ENCODE results near the gene WFDC10A.
"Not testable (repeated sequence)": the region's sequence is repeated elsewhere in the genome, so short reads cannot be mapped to it uniquely, and the experiment has no call there.

The WFDC10A gene

DNA sequence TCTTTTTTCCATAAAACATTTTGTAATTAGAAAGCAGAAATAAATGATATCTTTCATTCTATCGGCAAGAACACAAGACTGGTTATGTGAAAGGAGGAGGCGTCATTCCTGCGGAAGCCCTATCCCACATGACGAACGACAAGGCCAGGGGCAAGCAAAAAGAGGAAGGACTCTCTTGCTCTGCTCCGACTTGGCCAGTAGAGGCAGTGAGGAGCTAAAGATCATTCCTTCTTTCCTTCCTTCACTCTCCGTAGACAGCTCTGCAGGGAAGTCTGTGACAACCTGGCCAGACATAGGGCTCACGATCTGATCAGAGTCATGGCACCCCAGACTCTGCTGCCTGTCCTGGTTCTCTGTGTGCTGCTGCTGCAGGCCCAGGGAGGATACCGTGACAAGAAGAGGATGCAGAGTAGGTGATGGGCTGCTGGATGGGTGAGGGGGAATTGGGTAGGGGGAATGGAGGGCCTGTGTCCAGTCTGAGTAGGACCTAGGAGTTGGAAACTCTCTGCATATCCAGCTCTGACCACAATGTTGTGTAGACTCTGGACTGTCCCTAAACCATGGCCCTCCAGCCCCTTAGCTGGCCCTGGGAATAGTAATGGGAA is at the start of gene WFDC10A:
TSS of gene WFDC10A (plus strand) at position 244 of the 605 bp plus-strand sequence. CDS start at position 319, 75 bp downstream.
- DNase-seq: no peak

GRCh38 chr20:45581702-45582101 is 47.8 kb upstream of the WFDC10A start:
- DNase-seq: no peak

- no peak for DNase-seq
Measured at GRCh38 chr20:45583502-45583901, 46.0 kb upstream of the WFDC10A start.

DNA sequence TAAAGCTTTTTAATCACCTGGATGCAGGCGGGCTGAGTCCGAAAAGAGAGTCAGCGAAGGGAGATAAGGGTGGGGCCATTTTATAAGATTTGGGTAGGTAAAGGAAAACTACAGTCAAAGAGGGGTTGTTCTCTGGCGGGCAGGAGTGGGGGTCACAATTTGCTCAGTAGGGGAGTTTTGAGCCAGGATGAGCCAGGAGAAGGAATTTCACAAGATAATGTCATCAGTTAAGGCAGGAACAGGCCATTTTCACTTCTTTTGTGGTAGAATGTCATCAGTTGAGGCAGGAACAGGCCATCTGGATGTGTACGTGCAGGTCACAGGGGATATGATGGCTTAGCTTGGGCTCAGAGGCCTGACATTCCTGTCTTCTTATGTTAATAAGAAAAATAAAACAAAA is 45.2 kb upstream of the WFDC10A start:
- DNase-seq: not testable (repeated sequence)

DNA sequence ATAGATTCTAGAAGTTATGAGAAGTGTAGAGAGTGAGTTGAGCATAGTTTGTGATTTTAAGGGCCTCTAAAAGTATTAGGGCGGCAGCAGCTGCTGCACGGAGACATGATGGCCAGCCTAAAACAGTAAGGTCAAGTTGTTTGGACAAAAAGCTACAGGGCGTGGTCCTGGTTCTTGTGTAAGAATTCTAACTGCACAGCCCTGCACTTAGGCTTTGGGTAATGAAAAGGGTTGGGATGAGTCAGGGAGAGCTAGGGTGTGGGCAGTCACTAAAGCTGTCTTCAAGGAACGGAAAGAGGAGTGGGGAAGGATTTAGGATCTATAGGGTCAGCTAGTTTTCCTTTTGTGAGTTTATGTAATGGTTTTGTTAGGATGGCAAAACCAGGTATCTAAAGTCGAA is 43.6 kb upstream of the WFDC10A start:
- DNase-seq: not testable (repeated sequence)

DNA sequence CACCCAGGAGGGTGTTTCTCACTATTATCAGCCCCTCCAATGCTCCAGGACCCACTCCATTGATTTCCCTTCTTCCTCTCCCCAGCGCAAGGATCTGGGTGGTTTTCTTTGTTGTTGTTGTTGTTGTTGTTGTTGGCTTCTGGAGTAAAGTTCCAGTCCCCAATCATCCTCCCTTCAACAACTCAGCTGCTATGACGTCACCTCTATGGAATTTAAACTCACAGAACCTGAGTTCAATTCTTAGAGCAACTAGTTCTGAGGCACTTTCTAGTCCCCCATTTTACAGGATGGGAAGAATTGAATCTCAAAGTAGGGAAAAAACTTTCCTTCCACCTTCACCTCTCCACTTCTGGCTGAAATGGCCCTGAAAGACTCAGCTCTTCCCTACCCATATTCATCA is 40.7 kb upstream of the WFDC10A start:
- no peak for DNase-seq

GRCh38 chr20:45589725-45590124 is 39.8 kb upstream of the WFDC10A start:
- no peak for DNase-seq

- no peak for DNase-seq
Measured at GRCh38 chr20:45592574-45593189, 36.9 kb upstream of the WFDC10A start.

DNA sequence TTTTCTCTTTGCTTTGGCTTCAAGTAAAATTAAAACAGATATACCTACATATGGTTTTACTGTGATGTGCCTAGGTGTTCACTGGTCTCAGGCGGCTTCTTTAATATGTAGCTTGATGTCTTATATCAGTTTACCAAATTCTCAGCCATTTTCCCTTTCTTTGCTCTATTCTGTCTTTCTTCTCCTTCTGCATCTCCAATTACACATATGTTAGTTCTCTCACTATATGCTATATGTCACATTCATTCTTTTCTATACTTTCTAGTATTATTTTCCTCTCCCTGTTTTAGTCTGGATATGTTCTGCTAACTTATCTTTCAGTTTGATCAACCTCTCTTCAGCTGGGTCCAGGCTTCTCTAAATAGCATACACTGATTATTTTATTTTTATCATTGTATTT is 36.0 kb upstream of the WFDC10A start:
- DNase-seq: no peak

- no peak for DNase-seq
Measured at GRCh38 chr20:45595235-45595634, 34.3 kb upstream of the WFDC10A start.

DNA sequence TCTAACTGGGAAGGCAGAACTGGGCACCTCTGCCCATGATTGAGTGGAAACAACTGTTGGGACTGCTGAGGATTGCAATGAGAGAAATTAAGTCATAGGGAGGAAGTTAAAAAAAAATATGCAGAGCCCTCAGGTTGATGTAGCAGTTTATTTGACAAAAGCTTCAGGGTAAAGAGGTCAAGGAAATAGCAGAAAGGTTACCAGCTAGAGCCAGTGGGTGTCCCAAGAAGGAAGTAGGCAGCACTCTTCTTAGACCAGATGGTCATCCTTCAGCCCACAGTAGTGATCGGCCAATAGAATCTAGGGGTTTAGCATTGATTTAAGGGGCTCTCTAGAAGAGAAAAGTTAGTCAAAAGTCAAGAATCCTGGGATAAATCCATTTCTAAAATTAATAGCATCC is 21.7 kb upstream of the WFDC10A start:
- DNase-seq: no peak

GRCh38 chr20:45611054-45611453 is 18.5 kb upstream of the WFDC10A start:
- DNase-seq: no peak

DNA sequence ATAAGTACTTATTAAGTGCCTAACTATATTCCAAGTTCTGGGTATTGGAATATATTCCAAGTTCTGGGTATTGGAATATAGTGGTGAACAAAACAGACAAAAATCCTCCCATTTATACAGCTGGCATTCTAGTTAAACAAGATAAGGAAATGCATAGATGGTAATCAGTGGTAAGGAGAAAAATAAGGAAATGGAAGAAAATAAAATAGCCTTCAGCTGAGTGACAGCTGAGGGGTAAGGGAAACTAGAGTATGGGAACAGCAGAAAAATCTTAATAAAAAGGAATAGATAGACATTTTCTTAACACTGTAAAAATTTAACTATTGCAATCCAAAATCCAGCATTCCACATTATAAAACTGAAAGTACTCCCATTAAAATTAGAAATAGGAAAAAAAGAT is 17.2 kb upstream of the WFDC10A start:
- DNase-seq: no peak

DNA sequence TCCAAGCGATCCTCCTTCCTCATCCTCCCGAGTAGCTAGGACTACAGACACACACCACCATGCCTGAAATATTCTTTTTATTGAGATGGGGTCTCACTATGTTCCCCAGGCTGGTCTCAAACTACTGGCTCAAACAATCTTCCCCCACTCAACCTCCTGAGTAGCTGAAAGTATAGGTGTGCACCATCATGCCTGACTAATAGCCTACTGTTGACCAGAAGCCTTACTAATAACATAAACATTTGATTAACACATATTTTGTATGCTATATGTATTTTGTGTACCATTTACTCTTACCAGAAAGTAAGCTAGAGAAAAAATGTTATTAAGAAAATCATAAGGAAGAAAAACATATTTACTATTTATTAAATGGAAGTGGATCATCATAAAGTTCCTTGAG is 11.9 kb upstream of the WFDC10A start:
- DNase-seq: no peak

GRCh38 chr20:45621593-45621992 is 7.9 kb upstream of the WFDC10A start:
- no peak for DNase-seq

DNA sequence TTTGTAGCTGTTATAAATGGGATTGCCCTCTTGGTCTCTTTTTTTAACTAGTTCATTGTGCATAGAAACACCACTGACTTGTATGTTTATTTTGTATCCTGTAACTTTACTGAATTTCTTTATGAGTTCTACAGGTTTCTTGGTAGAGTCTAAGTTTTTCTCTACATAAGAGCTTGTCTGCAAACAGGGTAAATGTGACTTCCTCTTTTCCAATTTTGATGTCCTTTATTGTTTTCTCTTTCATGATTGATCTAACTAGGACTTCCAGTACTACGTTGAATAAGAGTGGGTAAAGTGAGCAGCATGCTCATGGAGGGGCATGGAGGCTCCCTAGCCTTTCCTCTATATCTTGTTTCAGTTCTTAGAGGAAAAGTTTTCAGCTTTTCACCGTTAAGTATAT is 3.0 kb upstream of the WFDC10A start:
- DNase-seq: no peak

- DNase-seq: no peak
Measured at GRCh38 chr20:45630371-45630770, 832 bp downstream of the WFDC10A start.

DNA sequence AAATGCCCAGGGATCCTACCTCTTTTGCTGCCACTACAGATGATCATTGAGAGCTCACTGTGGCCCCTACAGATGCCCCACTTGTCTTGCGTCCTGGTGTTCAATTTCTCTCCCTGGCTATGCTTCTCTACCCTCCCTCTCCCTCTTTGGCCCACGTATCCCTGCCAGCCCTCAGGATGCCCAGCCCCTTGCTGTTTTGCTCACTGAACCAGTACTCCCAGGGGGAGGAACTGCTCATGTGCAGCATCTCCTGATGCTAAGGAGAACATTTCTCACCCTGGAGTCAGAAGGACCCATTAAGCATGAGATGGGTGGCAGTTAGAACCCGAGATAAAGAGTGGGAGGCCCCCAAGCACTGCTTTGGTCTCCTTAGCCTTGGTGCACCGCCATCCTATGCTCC is 1.6 kb downstream of the WFDC10A start, which contains the start of gene WFDC9:
TSS of gene WFDC9 (minus strand) at position 101 of the 400 bp plus-strand sequence. CDS start 21,103 bp downstream, outside the sequence.
- no peak for DNase-seq

DNA sequence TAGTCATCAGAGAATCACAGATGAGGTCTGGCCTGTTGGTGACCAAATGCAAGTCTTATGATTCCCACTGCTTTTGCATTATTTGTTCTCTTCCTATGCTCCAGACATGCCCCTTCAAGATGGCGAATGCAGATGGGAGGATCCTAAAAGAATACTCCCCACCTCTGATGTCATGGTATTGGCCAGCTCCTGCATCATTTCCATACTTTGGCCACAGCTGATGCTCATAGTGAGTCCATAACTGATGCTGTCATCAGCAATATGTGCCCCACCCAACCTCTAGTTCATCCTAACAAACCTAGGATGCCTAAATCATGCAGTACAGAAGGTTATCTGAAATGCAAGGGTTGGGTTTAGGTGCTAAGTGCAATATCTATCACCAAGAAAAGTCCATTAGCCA is 7.0 kb downstream of the WFDC10A start:
- no peak for DNase-seq

DNA sequence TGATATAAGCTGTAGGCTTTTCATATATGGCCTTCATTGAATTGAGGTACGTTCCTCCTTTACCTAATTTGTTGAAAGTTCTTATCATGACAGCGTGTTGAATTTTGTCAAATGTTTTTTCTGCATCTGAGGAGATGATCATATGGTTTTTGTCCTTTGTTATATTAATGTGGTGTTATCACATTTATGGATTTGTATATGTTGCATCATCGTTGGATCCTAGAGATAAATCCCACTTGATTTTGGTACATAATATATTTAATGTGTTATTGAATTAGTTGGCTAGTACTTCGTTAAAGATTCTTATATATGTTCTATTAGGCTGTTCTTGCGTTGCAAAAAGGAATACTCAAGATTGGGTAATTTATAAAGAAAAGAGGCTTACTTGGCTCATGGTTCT is 10.1 kb downstream of the WFDC10A start:
- DNase-seq: no peak

GRCh38 chr20:45641076-45641475 is 11.5 kb downstream of the WFDC10A start:
- DNase-seq: not testable (repeated sequence)

- not testable (repeated sequence) for DNase-seq
Measured at GRCh38 chr20:45645869-45646268, 16.3 kb downstream of the WFDC10A start.

GRCh38 chr20:45646875-45647274 is 17.3 kb downstream of the WFDC10A start:
- no peak for DNase-seq

DNA sequence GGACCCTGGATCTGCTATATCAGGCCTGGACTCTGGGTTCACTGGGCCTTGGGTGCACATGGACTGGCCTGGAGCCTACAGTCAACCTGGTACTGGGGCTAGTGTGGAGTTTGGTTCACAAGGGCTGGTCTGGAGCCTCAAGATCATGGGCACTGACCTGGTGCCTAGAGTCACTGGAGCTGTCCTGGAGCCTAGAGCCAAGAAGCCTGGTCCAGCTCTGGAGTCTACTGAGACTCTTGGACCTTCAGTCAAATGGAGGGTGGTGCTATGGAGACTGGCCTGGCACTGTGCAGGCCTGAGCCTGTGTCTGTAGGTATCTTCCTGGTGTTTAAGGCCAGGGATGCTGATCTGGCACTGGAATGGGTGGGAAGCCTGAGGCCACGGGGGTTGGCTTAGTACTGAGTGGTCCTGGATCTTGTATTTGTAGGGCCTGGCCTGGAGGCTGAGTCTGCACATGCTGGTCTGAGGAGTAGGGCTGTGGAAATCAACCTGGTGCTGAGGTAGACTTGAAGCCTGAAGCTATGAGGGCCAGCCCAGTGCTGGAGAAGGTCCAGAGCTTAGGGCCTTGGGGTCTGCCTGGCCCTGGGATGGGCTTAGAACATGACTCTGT is 18.0 kb downstream of the WFDC10A start:
- DNase-seq: no peak

Measured in GOT3 (cell line).